OCI-LY7 (cell line): ENCODE measurements around the gene SF3B1. TPM values are rescaled to one million over a fixed set of nuclear protein-coding genes. Genes with fewer than 3 reads are reported as not detected.
"Not testable (repeated sequence)": the region's sequence is repeated elsewhere in the genome, so short reads cannot be mapped to it uniquely, and the experiment has no call there.

Experiments used
- BruUV-seq: library from RNA; stranded (reverse); fragments of 400-500 nt; replicated peaks from 2 replicates; lab custom pipeline; 2021; lab: Mats Ljungman, UMichigan
- CTCF ChIA-PET: fragments of 300-600 bp; sonication (Branson Sonifier 250); formaldehyde crosslinking; loops from one replicate; lab custom pipeline; 2022; ENCODE audit warnings: antibody characterized with exemption; ENCODE audit not compliant: unreplicated experiment; lab: Charles Lee
- POLR2A ChIA-PET: fragments of 300-600 bp; sonication (Branson Sonifier 250); formaldehyde crosslinking; loops from one replicate; lab custom pipeline; 2022; ENCODE audit warnings: antibody characterized with exemption; lab: Charles Lee
- DNase-seq: peaks from one replicate; pipeline ENCODE4 v3.0.0-alpha.2; 2015; ENCODE audit warnings: low spot score
- H2AFZ ChIP-seq: fragments of 200-600 bp; sonication (generic), shearing (Covaris generic); 2 replicates; pipeline ENCODE4 v1.6.1; 2014; ENCODE audit warnings: mild to moderate bottlenecking, antibody characterized with exemption, low read length, moderate library complexity
- H3K27ac ChIP-seq: fragments of 200-600 bp; sonication (generic); 2 replicates; pipeline ENCODE4 v1.5.1; 2014; ENCODE audit warnings: mixed run types, low read depth, mild to moderate bottlenecking, moderate library complexity, low read length, inconsistent platforms; ENCODE audit not compliant: poor library complexity, severe bottlenecking
- H3K36me3 ChIP-seq: fragments of 200-600 bp; sonication (generic); 2 replicates; pipeline ENCODE4 v1.6.1; 2014; ENCODE audit warnings: mild to moderate bottlenecking, antibody characterized with exemption, low read length, moderate library complexity, mixed read lengths; ENCODE audit not compliant: insufficient read depth
- H3K4me1 ChIP-seq: fragments of 200-600 bp; sonication (generic); 2 replicates; pipeline ENCODE4 v1.5.1; 2014; ENCODE audit warnings: mild to moderate bottlenecking, low read length; ENCODE audit not compliant: insufficient read depth, poor library complexity, severe bottlenecking
- H3K4me2 ChIP-seq: fragments of 200-600 bp; sonication (generic); 2 replicates; pipeline ENCODE4 v1.6.1; 2014; ENCODE audit warnings: mild to moderate bottlenecking, low read length
- H3K4me3 ChIP-seq: fragments of 200-600 bp; sonication (generic); 2 replicates; pipeline ENCODE4 v1.5.1; 2014; ENCODE audit warnings: mild to moderate bottlenecking, low read depth, low read length; ENCODE audit not compliant: poor library complexity, severe bottlenecking
- H3K79me2 ChIP-seq: fragments of 200-600 bp; sonication (generic); 2 replicates; pipeline ENCODE4 v1.6.1; 2016; ENCODE audit warnings: low read depth, mild to moderate bottlenecking, low read length, moderate library complexity, mixed read lengths; ENCODE audit not compliant: insufficient read depth
- H3K9me2 ChIP-seq: fragments of 200-600 bp; sonication (generic); 2 replicates; pipeline ENCODE4 v1.6.1; 2016; ENCODE audit warnings: mild to moderate bottlenecking, low read length, mixed read lengths; ENCODE audit not compliant: insufficient read depth
- H3K9me3 ChIP-seq: fragments of 200-600 bp; sonication (generic); 2 replicates; pipeline ENCODE4 v1.6.1; 2014; ENCODE audit warnings: mild to moderate bottlenecking, mixed run types, low read length, mixed read lengths
- H4K20me1 ChIP-seq: fragments of 200-600 bp; sonication (generic); 2 replicates; pipeline ENCODE4 v1.6.1; 2014; ENCODE audit warnings: mild to moderate bottlenecking, antibody characterized with exemption, low read length, moderate library complexity, mixed read lengths; ENCODE audit not compliant: insufficient read depth
- EZH2phosphoT487 ChIP-seq: fragments of 200-600 bp; sonication (generic); IDR thresholded peaks from 2 replicates; pipeline ENCODE4 v1.6.1; 2018; ENCODE audit warnings: low read depth, borderline replicate concordance, mild to moderate bottlenecking, mixed run types, antibody characterized with exemption, low read length, moderate library complexity, mixed read lengths
- intact Hi-C: fragments of 100-400 bp; cut with micrococcal nuclease; formaldehyde crosslinking; loops from one replicate; pipeline ENCODE4 v1.10.0; 2022; ENCODE audit not compliant: unreplicated experiment
- total RNA-seq, 2 experiments: library from RNA; depleted of rRNA in 1 of 2; stranded (reverse); fragments of >200 nt in 1 of 2; shearing (Covaris generic) in 1 of 2; gene quantifications; 2 replicates each; pipeline ENCODE4 v1.2.3, GENCODE V29; 2014 to 2022
- TF ChIP-seq, protein P1 (sequence below): fragments of 200-600 bp; sonication (generic); conservative IDR thresholded peaks from 2 replicates; pipeline ENCODE4 v1.5.1; 2014; ENCODE audit warnings: mild to moderate bottlenecking, antibody characterized with exemption, low read length, moderate library complexity, mixed read lengths

Gene SF3B1
- total RNA-seq, 2 experiments from 2014 or later, result 198 to 268 TPM

DNA sequence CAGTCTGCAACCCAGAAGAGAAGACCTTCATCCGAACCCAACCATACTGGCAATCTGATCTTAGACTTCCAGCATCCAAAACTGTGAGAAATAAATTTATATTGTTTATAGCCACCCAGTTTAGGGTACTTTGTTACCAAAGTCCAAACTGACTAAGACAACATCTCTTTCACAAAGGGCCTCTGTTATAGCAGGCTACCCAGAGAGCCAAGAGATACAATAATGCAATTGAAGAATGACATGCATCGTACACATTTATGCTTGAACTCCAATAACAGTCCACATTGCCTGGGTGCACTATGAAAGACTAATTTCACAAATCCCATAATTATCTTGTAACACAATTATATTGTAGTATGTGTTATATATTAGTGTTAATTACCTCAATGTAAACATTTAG is 85.1 kb downstream of the SF3B1 start:
- no peaks in the 10 kb centered on the region for H3K9me2 ChIP-seq
- no peak overlapping the region for H3K4me3 ChIP-seq
- no TSS peak for BruUV-seq
- POLR2A ChIA-PET, result interaction anchor here (0.9 kb wide), 1 partner anchor 36 kb away, joined by 4 read pairs; no protein-coding TSS in a partner anchor
- H3K4me1 ChIP-seq, result no peaks in the 10 kb centered on the region
- TF ChIP-seq, protein P1, sequence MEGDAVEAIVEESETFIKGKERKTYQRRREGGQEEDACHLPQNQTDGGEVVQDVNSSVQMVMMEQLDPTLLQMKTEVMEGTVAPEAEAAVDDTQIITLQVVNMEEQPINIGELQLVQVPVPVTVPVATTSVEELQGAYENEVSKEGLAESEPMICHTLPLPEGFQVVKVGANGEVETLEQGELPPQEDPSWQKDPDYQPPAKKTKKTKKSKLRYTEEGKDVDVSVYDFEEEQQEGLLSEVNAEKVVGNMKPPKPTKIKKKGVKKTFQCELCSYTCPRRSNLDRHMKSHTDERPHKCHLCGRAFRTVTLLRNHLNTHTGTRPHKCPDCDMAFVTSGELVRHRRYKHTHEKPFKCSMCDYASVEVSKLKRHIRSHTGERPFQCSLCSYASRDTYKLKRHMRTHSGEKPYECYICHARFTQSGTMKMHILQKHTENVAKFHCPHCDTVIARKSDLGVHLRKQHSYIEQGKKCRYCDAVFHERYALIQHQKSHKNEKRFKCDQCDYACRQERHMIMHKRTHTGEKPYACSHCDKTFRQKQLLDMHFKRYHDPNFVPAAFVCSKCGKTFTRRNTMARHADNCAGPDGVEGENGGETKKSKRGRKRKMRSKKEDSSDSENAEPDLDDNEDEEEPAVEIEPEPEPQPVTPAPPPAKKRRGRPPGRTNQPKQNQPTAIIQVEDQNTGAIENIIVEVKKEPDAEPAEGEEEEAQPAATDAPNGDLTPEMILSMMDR, result no peak
- no peak for TF ChIP-seq EZH2phosphoT487
- no peak overlapping the region for H3K4me2 ChIP-seq
- intact Hi-C loops, result no loop called here
- no peak overlapping the region for H2AFZ ChIP-seq
- H3K79me2 ChIP-seq, result no peaks in the 10 kb centered on the region
- H3K36me3 ChIP-seq, result no peaks in the 10 kb centered on the region
- DNase-seq, result no peak
- no peaks in the 10 kb centered on the region for H4K20me1 ChIP-seq
- no peaks in the 10 kb centered on the region for H3K9me3 ChIP-seq
- H3K27ac ChIP-seq, result no peak overlapping the region
- CTCF ChIA-PET, result no interaction called here

DNA sequence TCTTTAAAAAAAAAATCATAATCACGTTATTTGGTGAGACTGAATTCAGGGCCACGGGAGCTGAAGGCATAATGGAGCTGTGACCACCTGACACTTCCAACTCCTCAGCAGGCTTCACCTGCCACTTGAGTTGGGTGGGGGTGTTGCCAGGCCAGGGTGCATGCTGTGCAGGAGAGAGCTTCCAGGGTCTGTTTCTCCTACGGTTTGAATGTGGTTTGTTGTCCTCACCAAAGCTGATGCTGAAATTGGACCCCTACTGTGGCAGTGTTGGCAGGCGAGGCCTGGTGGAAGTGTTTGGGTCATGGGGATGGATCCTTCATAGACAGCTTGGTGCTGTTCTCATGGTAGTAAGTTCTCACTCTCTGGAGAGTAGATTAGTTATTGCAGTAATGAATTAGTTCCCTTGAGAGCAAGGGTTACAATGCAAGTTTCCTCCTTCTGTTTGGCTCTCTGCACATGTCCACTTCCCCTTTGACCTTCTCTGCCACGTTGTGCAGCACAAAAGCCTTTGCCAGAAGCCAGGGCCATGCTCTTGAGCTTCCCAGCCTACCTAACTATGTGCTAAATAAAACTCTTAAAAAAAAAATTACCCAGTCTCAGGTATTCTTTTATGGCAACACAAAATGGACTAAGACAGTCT is 86.0 kb downstream of the SF3B1 start:
- H3K79me2 ChIP-seq, result no peaks in the 10 kb centered on the region
- H3K36me3 ChIP-seq, result no peaks in the 10 kb centered on the region
- no peak for DNase-seq
- H3K4me3 ChIP-seq, result no peak overlapping the region
- H3K9me3 ChIP-seq, result no peaks in the 10 kb centered on the region
- intact Hi-C loops, result no loop called here
- H3K27ac ChIP-seq, result no peak overlapping the region
- BruUV-seq, result no TSS peak
- H3K4me1 ChIP-seq, result no peaks in the 10 kb centered on the region
- H2AFZ ChIP-seq, result no peak overlapping the region
- TF ChIP-seq, protein P1, result no peak
- TF ChIP-seq EZH2phosphoT487, result no peak
- CTCF ChIA-PET, result no interaction called here
- no peak overlapping the region for H3K4me2 ChIP-seq
- H3K9me2 ChIP-seq, result no peaks in the 10 kb centered on the region
- POLR2A ChIA-PET, result no interaction called here
- H4K20me1 ChIP-seq, result no peaks in the 10 kb centered on the region

DNA sequence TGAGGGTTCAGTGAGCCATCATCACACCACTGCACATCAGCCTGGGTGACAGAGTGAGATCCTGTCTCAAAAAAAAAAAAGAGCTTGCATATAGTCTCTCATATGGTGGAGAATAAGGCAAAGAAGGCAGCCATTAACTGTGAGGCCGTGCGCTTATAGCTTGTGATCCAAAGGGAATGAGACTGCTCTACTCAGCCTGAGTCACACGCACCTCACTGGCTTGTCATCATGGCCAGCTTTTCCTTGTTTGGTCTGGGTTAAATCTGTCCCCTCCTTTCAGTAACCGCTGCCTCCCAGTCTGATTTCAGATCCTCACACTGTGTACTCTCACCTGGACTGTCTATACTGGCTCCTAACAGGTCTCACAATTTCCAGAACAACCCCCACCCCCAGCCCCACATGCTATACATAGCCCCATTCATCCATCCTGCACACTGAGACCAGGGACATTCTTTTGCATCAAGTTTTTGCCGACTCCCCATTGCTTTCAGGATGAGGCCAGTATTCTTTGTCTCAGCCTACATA is 88.9 kb downstream of the SF3B1 start:
- Histone ChIP-seq H3K27ac (no peak overlapping the region), H3K9me3 (no peaks in the 10 kb centered on the region), H3K9me2 (no peaks in the 10 kb centered on the region), H4K20me1 (no peaks in the 10 kb centered on the region), H3K4me1 (no peaks in the 10 kb centered on the region), H3K4me3 (no peak overlapping the region), H3K4me2 (no peak overlapping the region), H3K36me3 (no peaks in the 10 kb centered on the region), H2AFZ (no peak overlapping the region), H3K79me2 (no peaks in the 10 kb centered on the region)
- no peak for TF ChIP-seq EZH2phosphoT487
- TF ChIP-seq, protein P1, result no peak
- CTCF ChIA-PET, result no interaction called here
- BruUV-seq, result no TSS peak
- POLR2A ChIA-PET, result interaction anchor here (0.7 to 1.6 kb wide), 8 partner anchors 8 to 175 kb away, joined by 3 to 9 read pairs (median 4); no protein-coding TSS in a partner anchor
- no peak for DNase-seq
- intact Hi-C loops, result no loop called here

DNA sequence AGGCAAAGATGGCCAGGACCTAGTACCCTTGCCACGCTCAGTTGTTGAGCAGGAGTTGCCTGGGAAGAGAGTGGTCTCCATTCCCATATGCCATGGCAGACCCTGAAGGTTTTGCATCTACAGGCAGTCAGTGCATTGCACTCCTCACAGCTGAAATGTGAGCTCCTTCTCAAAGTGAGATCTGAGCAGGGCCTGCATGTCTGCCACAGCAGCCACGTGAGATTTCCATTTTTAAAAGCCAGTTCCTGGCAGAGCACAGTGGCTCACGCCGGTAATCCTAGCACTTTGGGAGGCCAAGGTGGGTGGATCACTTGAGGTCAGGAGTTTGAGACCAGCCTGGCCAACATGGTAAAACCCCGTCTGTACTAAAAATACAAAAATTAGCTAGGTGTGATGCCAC is 90.9 kb downstream of the SF3B1 start:
- BruUV-seq, H3K9me2 ChIP-seq, H3K4me1 ChIP-seq, H2AFZ ChIP-seq, H3K9me3 ChIP-seq, CTCF ChIA-PET, DNase-seq, H3K27ac ChIP-seq, H4K20me1 ChIP-seq, H3K36me3 ChIP-seq, H3K4me2 ChIP-seq, H3K79me2 ChIP-seq, intact Hi-C loops, H3K4me3 ChIP-seq: not testable (repeated sequence)
- POLR2A ChIA-PET, result interaction anchor here (1.0 kb wide), 1 partner anchor 158 kb away, joined by 3 read pairs; no protein-coding TSS in a partner anchor
